Measurements from ENCODE around the gene TSHZ2. TPM values are rescaled to one million over a fixed set of nuclear protein-coding genes. Genes with fewer than 3 reads are reported as not detected.

Gene TSHZ2
- polyA plus RNA-seq, 1 donor from 2014 or later: 4.6 TPM

- Histone ChIP-seq H3K9ac (ENCODE audit: low read length) (no peak overlapping the region), H4K20me1 (ENCODE audit: insufficient read depth) (no peaks in the 10 kb centered on the region), H3K27me3 (ENCODE audit: insufficient read depth, low read depth, low read length) (no peaks in the 10 kb centered on the region), H3K4me2 (ENCODE audit: low read length) (no peak overlapping the region), H3K79me2 (replicated peaks; ENCODE audit: insufficient read depth, low read length) (no peaks in the 10 kb centered on the region), H3F3A (ENCODE audit: insufficient read depth, low read length, poor library complexity, severe bottlenecking) (no peaks in the 10 kb centered on the region), H3K4me3 (ENCODE audit: low read length) (no peak overlapping the region), H2AFZ (ENCODE audit: low read depth, low read length) (no peak overlapping the region), H3K27ac (ENCODE audit: low read length) (no peak overlapping the region), H3K9me3 (ENCODE audit: low read length) (no peaks in the 10 kb centered on the region), H3K36me3 (ENCODE audit: insufficient read depth, low read length) (no peaks in the 10 kb centered on the region), H3K9me2 (ENCODE audit: insufficient read depth, low read length) (no peaks in the 10 kb centered on the region)
- TF ChIP-seq TAF1 (IDR thresholded peaks at IDR 0.05; ENCODE audit: low read depth) (no peak), REST (IDR thresholded peaks at IDR 0.05; ENCODE audit: borderline replicate concordance) (no peak), MXI1 (conservative IDR thresholded peaks at IDR 0.05; ENCODE audit: poor library complexity, severe bottlenecking) (no peak), EZH2 (IDR thresholded peaks at IDR 0.05; ENCODE audit: borderline replicate concordance, insufficient read depth, low read length, poor library complexity, severe bottlenecking) (no peak)
Measured at GRCh38 chr20:53370345-53370961, 398.3 kb downstream of the TSHZ2 start.

DNA sequence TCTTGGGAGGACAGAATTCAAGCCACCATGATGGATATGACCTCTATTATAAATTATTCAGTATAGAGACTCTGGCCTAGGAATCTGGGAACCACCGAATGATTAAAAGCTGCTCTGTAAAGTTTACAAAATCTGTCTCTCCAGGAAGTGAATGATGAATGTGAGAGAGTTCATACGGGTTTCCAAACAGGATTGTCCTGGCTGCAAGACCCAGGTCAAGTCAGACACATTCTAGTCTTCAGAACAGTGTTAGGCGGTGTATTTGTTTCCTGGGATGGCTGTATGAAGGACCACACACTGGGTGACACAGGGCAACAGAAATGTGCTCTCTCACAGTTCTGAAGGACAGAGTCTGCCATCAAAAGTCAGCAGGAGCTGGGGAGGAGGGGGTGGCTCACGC is 399.1 kb downstream of the TSHZ2 start:
- H3K9me2 ChIP-seq (ENCODE audit: insufficient read depth, low read length): no peaks in the 10 kb centered on the region
- no peaks in the 10 kb centered on the region for H3K27me3 ChIP-seq (ENCODE audit: insufficient read depth, low read depth, low read length)
- TF ChIP-seq, protein P1, sequence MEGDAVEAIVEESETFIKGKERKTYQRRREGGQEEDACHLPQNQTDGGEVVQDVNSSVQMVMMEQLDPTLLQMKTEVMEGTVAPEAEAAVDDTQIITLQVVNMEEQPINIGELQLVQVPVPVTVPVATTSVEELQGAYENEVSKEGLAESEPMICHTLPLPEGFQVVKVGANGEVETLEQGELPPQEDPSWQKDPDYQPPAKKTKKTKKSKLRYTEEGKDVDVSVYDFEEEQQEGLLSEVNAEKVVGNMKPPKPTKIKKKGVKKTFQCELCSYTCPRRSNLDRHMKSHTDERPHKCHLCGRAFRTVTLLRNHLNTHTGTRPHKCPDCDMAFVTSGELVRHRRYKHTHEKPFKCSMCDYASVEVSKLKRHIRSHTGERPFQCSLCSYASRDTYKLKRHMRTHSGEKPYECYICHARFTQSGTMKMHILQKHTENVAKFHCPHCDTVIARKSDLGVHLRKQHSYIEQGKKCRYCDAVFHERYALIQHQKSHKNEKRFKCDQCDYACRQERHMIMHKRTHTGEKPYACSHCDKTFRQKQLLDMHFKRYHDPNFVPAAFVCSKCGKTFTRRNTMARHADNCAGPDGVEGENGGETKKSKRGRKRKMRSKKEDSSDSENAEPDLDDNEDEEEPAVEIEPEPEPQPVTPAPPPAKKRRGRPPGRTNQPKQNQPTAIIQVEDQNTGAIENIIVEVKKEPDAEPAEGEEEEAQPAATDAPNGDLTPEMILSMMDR (IDR thresholded peaks at IDR 0.05; ENCODE audit: poor library complexity, severe bottlenecking): no peak
- TF ChIP-seq MXI1 (conservative IDR thresholded peaks at IDR 0.05; ENCODE audit: poor library complexity, severe bottlenecking) (no peak), EZH2 (IDR thresholded peaks at IDR 0.05; ENCODE audit: borderline replicate concordance, insufficient read depth, low read length, poor library complexity, severe bottlenecking) (no peak), EP300 (conservative IDR thresholded peaks at IDR 0.05; ENCODE audit: poor library complexity, severe bottlenecking) (no peak), SMC3 (conservative IDR thresholded peaks at IDR 0.05; ENCODE audit: poor library complexity) (no peak), POLR2AphosphoS5 (IDR thresholded peaks at IDR 0.05) (no peak), RAD21 (conservative IDR thresholded peaks at IDR 0.05) (no peak), TAF1 (IDR thresholded peaks at IDR 0.05; ENCODE audit: low read depth) (no peak), REST (IDR thresholded peaks at IDR 0.05; ENCODE audit: borderline replicate concordance) (no peak)
- no peak overlapping the region for H3K4me2 ChIP-seq (ENCODE audit: low read length)
- no peak overlapping the region for H3K27ac ChIP-seq (ENCODE audit: low read length)
- H3K9ac ChIP-seq (ENCODE audit: low read length): no peak overlapping the region
- no peak overlapping the region for H3K4me3 ChIP-seq (ENCODE audit: low read length)
- H3F3A ChIP-seq (ENCODE audit: insufficient read depth, low read length, poor library complexity, severe bottlenecking): no peaks in the 10 kb centered on the region
- no peaks in the 10 kb centered on the region for H3K36me3 ChIP-seq (ENCODE audit: insufficient read depth, low read length)
- H3K9me3 ChIP-seq (ENCODE audit: low read length): no peaks in the 10 kb centered on the region
- no peaks in the 10 kb centered on the region for H4K20me1 ChIP-seq (ENCODE audit: insufficient read depth)
- no peak overlapping the region for H2AFZ ChIP-seq (ENCODE audit: low read depth, low read length)
- H3K79me2 ChIP-seq (replicated peaks; ENCODE audit: insufficient read depth, low read length): no peaks in the 10 kb centered on the region
